K562 (cell line): ENCODE data around the gene SLC3A2. TPM values are rescaled to one million over a fixed set of nuclear protein-coding genes. Genes with fewer than 3 reads are reported as not detected.

ENCODE experiments used
- CXXC5 ChIP-seq: fragments of 250-450 bp; sonication (Bioruptor Pico); IDR thresholded peaks from 2 replicates; pipeline ENCODE4 v1.8.0; 2022; ENCODE audit warnings: inconsistent platforms, mild to moderate bottlenecking, moderate library complexity
- FOXK2 ChIP-seq, 2 experiments: fragments of 450-650 bp; IDR thresholded peaks in 1 of 2; conservative IDR thresholded peaks in 1 of 2; 2 replicates each; pipeline ENCODE4 v1.6.1; 2016; ENCODE audit warnings: low read depth in 2 of 2, mild to moderate bottlenecking in 1 of 2
- KAT2B ChIP-seq: IDR thresholded peaks from one replicate; pipeline ENCODE4 v1.6.1; 2012; ENCODE audit warnings: low read depth, mild to moderate bottlenecking, control low read depth, inconsistent platforms, low read length, moderate library complexity
- MXI1 ChIP-seq: IDR thresholded peaks from 2 replicates; pipeline ENCODE4 v1.6.1; 2011; ENCODE audit warnings: low read depth, mild to moderate bottlenecking, improper control_type of control experiment, low read length
- NR2C1 ChIP-seq, 2 experiments: fragments of 450-650 bp; IDR thresholded peaks; 2 replicates each; pipeline ENCODE4 v1.6.1; 2017; ENCODE audit warnings: mild to moderate bottlenecking in 2 of 2, antibody characterized with exemption in 1 of 2, inconsistent platforms in 1 of 2, missing compliant biosample characterization in 1 of 2, missing genetic modification characterization in 1 of 2
- POLR2AphosphoS5 ChIP-seq: IDR thresholded peaks from 2 replicates; pipeline ENCODE4 v1.6.1; 2011; ENCODE audit warnings: mild to moderate bottlenecking, low read depth, low read length, moderate library complexity; ENCODE audit not compliant: control insufficient read depth, insufficient read depth
- RBM17 ChIP-seq: fragments of 200-400 bp; formaldehyde crosslinking; IDR thresholded peaks from 2 replicates; pipeline ENCODE4 v1.6.1; 2017; ENCODE audit warnings: low read depth, mild to moderate bottlenecking, low read length, borderline replicate concordance
- SRSF3 ChIP-seq: fragments of 200-400 bp; formaldehyde crosslinking; IDR thresholded peaks from 2 replicates; pipeline ENCODE4 v1.6.1; 2016; ENCODE audit warnings: mild to moderate bottlenecking, low read length, moderate library complexity; ENCODE audit not compliant: insufficient read depth
- TAF9B ChIP-seq: fragments of 450-650 bp; IDR thresholded peaks from 2 replicates; pipeline ENCODE4 v1.6.1; 2018; ENCODE audit warnings: mild to moderate bottlenecking; ENCODE audit not compliant: partially characterized antibody
- TCF7L2 ChIP-seq: fragments of 150-350 bp; IDR thresholded peaks from 2 replicates; pipeline ENCODE4 v1.6.1; 2016; ENCODE audit warnings: low read depth, mild to moderate bottlenecking, low read length, moderate library complexity
- TFAM ChIP-seq: fragments of 250-450 bp; sonication (Bioruptor Pico); conservative IDR thresholded peaks from 2 replicates; pipeline ENCODE4 v1.5.0; 2021; ENCODE audit warnings: mild to moderate bottlenecking, moderate library complexity
- ZNF584 ChIP-seq: fragments of 200-800 bp; sonication (Bioruptor generic); IDR thresholded peaks from 2 replicates; pipeline ENCODE4 v1.6.1; 2016; ENCODE audit warnings: low read depth, mild to moderate bottlenecking, missing genetic modification characterization, missing compliant biosample characterization
- ZNF695 ChIP-seq: fragments of 450-650 bp; formaldehyde crosslinking; IDR thresholded peaks from 2 replicates; pipeline ENCODE4 v1.4.0; 2020; ENCODE audit warnings: mild to moderate bottlenecking, moderate library complexity
- ZNF717 ChIP-seq: fragments of 250-450 bp; sonication (Bioruptor Pico); IDR thresholded peaks from 2 replicates; pipeline ENCODE4 v1.5.0; 2021
- ZNF79 ChIP-seq: fragments of 250-450 bp; sonication (Bioruptor Pico); IDR thresholded peaks from 2 replicates; pipeline ENCODE4 v1.4.0; 2020; ENCODE audit warnings: low read depth, mild to moderate bottlenecking, moderate library complexity
- ZSCAN29 ChIP-seq: fragments of 450-650 bp; IDR thresholded peaks from 2 replicates; pipeline ENCODE4 v1.6.1; 2017
- polyA plus RNA-seq, 8 experiments: library from polyadenylated mRNA; depleted of rRNA in 4 of 8; stranded (reverse) in 5 of 8; unstranded in 3 of 8; fragments of >200 nt; fragmentation: Nextera tagmentation in 2 of 8; fragmentation: Illumina TruSeq in 1 of 8; extraction: Ambion mirVana in 2 of 8; extraction: Trizol in 1 of 8; gene quantifications; 2 replicates each; pipeline versions ENCODE4 v1.2.1 to v1.2.3, GENCODE V29; 2011 to 2014; ENCODE audit warnings: inconsistent platforms in 1 of 8, missing spikeins in 1 of 8
- total RNA-seq, 7 experiments: library from RNA; depleted of rRNA in 6 of 7; stranded (reverse); fragments of >200 nt in 6 of 7; fragmentation: Illumina TruSeq in 2 of 7; extraction: Trizol in 2 of 7; gene quantifications; 2 replicates each; pipeline versions ENCODE4 v1.2.1 to v1.2.3, GENCODE V29; 2011 to 2021; ENCODE audit warnings: low replicate concordance in 1 of 7
- TF ChIP-seq, protein P1 (sequence below): fragments of 450-650 bp; formaldehyde crosslinking; IDR thresholded peaks from 2 replicates; pipeline ENCODE4 v1.4.0; 2020; ENCODE audit warnings: mild to moderate bottlenecking, moderate library complexity
- TF ChIP-seq, protein P2 (sequence below): fragments of 250-450 bp; sonication (Bioruptor Pico); IDR thresholded peaks from 2 replicates; pipeline ENCODE4 v1.8.0; 2021; ENCODE audit warnings: borderline replicate concordance, mild to moderate bottlenecking, moderate library complexity; ENCODE audit not compliant: poor library complexity, severe bottlenecking
- TF ChIP-seq, protein P3 (sequence below): IDR thresholded peaks from 2 replicates; pipeline ENCODE4 v1.6.1; 2012; ENCODE audit warnings: low read depth, low read length, improper control_type of control experiment, borderline replicate concordance
- TF ChIP-seq, protein P4 (sequence below): fragments of 250-450 bp; sonication (Bioruptor Pico); IDR thresholded peaks from 2 replicates; pipeline ENCODE4 v1.5.0; 2021; ENCODE audit warnings: mild to moderate bottlenecking, moderate library complexity

Gene SLC3A2
- total and polyA plus RNA-seq, 9 of the 15 experiments (the other 6 are each of a cell fraction or from before 2014, with no cell fraction given), result 20.0 to 296 (median 214) TPM

DNA sequence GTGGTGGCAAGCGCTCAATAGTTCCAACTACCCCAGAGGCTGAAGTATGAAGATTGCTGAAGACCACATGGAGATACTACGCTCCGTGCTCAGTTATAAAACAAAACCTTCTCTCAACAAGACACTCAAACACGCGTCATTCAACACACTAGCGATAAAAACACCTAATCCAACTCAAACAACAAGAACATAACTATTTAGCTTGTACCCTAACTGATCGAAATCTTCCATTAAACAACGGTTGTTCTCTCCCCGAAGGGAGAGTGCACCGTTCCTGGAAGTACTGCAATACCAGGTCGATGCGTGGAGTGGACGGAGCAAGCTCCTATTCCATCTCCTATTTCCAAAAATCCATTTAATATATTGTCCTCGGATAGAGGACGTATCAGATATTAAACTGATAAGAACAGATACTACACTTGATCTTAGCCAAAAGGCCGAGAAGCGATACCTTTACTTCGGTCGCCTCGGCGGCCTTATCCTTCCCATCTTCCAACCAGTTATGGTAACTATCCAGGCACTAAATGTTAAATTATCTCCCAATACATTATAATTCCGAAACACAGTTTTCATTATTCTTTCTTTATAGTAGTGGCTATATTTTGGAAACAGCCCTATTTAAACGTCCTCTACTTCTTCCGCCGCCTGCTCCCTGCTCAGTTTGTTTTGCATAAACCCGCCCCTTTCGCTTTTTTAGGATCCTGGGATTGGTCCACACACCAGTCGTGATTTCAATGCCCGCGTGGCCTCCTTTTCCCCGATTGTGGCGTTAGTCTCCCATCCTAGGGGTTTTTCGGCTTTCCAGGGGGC, 39.1 kb upstream of the SLC3A2 start (continued):
- TF ChIP-seq TAF9B (peak; percentile 99), KAT2B (no peak), ZNF695 (CRISPR knock-in tag) (peak; percentile 99), TCF7L2 (peak; percentile 49; the same call in 1 of the 2 replicates), ZSCAN29 (peak; percentile 85), FOXK2 (conservative IDR thresholded peaks at IDR 0.05 in 1 of 2, IDR thresholded peaks at IDR 0.05 in 1 of 2; ENCODE audit: low read depth in 2 of 2) (peak; percentile 96), SRSF3 (no peak), CXXC5 (CRISPR knock-in tag) (peak; percentile 85), TFAM (CRISPR knock-in tag) (no peak), NR2C1 (IDR thresholded peaks at IDR 0.05) (peak; percentile 64), NR2C1 (tag; IDR thresholded peaks at IDR 0.05) (peak; percentile 70), MXI1 (peak; percentile 95), ZNF717 (CRISPR knock-in tag) (peak; percentile 100), POLR2AphosphoS5 (peak; percentile 100), ZNF79 (CRISPR knock-in tag) (no peak; the same call in 1 of the 2 replicates), ZNF584 (no peak; the same call in none of the 2 replicates), RBM17 (no peak)
- TF ChIP-seq, protein P1, sequence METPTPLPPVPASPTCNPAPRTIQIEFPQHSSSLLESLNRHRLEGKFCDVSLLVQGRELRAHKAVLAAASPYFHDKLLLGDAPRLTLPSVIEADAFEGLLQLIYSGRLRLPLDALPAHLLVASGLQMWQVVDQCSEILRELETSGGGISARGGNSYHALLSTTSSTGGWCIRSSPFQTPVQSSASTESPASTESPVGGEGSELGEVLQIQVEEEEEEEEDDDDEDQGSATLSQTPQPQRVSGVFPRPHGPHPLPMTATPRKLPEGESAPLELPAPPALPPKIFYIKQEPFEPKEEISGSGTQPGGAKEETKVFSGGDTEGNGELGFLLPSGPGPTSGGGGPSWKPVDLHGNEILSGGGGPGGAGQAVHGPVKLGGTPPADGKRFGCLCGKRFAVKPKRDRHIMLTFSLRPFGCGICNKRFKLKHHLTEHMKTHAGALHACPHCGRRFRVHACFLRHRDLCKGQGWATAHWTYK, result peak; percentile 100
- TF ChIP-seq, protein P2, sequence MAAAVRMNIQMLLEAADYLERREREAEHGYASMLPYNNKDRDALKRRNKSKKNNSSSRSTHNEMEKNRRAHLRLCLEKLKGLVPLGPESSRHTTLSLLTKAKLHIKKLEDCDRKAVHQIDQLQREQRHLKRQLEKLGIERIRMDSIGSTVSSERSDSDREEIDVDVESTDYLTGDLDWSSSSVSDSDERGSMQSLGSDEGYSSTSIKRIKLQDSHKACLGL (CRISPR knock-in tag), result peak; percentile 40
- TF ChIP-seq, protein P3, sequence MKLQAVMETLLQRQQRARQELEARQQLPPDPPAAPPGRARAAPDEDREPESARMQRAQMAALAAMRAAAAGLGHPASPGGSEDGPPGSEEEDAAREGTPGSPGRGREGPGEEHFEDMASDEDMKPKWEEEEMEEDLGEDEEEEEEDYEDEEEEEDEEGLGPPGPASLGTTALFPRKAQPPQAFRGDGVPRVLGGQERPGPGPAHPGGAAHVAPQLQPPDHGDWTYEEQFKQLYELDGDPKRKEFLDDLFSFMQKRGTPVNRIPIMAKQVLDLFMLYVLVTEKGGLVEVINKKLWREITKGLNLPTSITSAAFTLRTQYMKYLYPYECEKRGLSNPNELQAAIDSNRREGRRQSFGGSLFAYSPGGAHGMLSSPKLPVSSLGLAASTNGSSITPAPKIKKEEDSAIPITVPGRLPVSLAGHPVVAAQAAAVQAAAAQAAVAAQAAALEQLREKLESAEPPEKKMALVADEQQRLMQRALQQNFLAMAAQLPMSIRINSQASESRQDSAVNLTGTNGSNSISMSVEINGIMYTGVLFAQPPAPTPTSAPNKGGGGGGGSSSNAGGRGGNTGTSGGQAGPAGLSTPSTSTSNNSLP, result peak; percentile 83; the same call in 1 of the 2 replicates
- TF ChIP-seq, protein P4, sequence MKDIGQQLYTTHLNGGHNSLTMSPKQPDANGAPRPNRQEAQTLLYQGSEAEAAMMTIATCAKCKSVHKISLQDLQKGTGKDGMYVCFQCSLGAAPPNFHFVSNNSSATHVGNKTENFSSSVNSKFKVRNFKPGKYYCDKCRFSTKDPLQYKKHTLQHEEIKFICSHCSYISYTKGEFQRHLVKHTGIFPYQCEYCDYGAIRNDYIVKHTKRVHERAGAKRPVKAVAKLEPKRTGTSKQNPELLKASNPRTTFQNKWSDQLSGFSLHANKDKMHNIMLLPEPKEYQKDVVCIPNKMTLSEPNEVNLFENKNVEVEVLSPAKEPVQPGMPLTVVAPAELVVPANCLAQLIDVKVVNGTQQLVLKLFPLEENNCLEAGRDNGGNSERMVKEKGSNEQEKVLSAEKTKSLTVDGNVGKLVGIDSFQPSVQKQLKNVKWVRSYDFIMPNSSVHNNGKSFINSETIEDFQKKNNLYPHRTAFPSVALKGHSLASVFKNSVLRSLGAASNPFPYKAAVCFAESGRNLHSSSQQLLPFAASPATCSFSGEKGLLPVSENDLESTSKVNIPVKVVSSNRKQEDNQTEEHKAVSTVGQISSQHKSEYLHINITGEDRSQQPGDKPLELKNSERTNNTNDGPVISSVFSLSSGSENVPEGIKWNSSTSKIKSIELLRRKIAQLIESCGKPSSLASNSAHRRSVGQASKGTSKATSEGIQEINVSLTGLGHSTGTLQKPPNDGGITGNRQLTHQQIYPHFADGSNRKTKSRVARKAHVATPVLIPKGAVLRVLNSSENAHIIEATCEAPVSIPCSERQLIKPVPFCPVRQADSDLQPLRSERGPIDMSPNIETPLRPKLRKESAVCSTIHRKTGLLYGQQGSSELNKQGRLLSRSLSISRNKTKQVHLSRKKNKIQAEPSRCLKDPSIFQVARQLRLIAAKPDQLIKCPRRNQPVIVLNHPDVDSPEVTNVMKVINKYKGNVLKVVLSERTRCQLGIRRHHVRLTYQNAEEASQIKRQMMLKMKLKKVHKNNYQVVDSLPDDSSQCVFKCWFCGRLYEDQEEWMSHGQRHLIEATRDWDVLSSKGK (CRISPR knock-in tag), result peak; percentile 100
- TF ChIP-seq, all 486 proteins: peak for 347
